ENCODE measurements around the gene MVB12B.
A peak's percentile ranks its signal among the peaks of the same experiment; 100 is the strongest.

MVB12B gene

DNA sequence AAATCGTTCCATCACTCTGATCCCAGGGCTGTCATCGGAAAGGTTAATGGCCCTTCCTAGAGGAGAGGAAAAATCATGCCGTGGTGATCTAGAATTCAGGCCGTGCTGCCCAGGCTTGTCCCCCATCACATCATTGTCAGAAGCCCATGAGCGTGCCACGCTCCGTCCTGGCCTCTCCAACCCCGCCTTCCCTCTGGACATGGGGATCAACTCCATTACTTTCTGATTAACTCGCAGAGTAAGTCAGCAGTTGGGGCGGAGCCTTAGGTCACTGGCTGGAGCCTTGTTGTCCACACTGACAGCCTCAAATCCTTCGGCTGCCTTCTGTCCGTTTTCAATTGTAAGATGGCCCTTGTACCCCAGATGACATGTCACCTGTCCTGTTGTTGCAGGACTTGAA lies 75.0 kb downstream of the MVB12B start:
- no peak for DNase-seq

DNA sequence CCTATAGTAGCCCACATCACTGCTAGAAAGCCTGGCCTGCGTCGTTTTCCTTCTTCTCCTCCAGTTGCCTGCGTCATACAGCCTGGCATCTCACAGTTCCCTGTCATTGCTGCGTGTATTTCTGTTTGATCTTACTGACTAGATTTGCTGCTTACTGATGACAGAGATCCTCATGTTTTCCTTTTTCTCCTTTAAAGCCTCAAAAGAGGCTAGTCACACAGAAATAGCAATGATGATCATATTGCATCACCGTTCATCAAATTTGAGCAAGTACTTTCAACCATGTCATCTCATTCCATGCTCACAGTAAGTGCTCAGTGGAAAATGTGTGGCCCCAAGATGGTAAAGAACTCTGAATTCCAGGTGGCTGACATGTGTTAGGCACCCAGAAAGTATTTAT lies 76.8 kb downstream of the MVB12B start:
- no peak for DNase-seq

DNA sequence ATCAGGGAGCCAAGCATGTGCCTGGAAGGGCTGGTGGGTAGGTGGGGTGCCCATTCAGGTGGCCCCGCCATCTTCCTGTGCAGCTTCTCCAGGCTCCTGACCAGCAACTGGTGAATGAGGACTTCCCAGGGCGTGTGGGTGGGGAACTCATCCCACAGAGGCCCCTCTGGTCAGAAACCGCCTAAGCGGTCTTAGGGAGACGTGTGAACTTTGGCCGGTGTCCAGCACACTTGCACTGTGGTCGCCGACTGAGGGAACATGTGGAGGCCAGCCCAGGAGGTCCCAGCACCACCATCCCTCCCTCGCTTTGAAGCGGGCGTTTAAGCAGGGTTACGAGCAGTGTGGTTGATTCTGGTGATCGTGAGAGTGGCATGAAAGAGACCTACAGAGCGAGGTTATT lies 77.8 kb downstream of the MVB12B start:
- no peak for DNase-seq

DNA sequence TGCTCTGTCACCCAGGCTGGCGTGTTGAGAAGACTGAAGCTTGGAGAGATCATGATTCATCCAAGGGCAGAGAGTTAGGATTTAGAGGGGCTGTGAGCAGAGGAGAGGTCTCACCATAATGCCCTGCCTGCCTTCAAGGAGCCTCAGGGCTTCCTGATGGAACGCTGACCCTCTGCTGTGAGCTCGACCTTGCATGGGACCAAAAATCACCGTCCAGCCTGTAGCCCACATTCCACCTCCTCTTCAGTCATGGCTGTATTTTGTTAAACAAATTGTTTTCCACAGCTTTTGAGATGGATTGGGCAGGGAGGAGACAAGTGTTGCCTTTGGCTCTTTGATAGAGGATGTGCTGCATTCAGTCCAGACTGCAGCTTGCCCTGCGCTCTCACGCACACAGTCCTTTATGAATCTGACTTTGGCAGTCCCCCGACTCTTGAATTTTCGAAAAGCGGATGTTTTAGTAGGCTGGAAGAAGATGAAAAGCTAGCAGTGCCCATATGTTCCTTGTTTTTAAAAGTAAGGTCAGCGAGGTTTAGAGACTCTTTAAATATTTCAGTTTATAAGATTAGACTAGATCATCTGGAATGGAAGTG lies 79.5 kb downstream of the MVB12B start:
- no peak for DNase-seq

DNA sequence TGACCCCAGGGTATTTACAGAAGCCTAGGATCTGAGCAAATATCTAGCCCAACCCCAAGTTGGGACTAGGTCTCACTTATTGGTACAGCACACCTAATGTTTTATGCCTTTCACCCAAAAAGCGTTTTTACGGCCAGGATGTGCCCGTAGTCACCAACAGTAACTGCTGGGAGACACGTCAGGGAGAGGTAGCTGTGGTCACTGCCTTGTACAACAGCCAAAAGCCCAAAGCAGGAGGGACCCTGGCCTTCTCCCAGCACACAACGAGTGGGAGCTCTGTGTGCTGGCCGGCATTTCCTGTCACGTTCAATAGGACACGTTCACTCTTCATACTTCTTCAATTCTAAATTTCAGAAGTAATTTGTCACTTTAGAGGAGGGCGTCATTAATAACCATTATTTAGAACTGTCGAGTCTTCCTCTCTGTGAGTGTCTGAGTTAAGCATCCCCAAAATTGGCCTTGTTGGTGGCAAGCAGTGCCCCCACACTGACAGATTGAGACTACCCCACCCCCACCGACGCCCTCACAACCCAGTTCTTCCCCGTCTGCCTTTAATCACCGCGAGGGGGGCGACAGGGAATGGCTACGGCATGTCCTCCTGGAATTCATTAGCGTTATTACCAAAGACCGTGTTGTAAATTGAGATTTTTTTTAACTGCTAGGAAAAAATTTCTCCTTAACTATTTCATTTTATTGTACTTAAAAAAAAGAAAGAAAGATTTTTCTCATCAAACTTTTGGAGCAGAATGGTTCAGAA lies 80.7 kb downstream of the MVB12B start:
- DNase-seq: no peak

DNA sequence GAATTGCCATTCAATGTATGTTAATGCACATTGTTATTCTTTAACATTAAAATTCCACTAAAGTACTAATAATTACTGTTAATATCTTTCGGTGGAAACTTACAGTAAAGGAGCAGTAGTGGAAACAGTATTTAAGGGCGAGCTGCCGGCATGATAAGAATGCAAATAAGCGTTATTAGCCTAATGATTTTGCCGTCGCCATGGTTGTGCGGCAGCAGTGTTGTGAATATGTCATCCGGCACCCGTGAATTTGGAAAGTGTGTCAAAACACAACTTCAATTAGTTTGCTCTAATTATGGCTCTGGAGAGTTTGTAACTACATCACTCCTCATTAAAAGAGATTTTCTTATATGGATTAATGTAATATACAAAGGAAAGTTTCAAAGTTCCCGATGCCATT lies 81.4 kb downstream of the MVB12B start:
- peak in 1 of 56 donors; percentile 11 for DNase-seq

DNA sequence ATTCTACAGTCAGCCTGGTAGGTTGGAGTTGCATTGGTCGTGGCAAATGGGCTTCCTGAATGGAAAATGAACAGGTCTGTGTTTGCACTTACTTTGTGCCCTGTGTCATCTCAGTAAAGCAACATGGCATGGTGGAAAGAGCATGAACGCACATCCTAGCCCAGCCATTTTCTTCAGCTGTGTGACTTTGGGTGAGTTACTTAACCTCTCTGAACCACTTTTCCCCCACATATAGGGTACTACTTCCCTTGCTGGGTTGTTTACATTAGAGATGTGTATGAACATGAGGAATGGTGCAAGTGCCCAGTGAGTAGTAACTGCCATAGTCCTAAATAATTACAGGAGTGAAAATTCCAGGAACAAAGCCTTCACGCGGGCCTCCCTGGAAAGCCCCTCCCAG lies 83.6 kb downstream of the MVB12B start:
- no peak for DNase-seq

DNA sequence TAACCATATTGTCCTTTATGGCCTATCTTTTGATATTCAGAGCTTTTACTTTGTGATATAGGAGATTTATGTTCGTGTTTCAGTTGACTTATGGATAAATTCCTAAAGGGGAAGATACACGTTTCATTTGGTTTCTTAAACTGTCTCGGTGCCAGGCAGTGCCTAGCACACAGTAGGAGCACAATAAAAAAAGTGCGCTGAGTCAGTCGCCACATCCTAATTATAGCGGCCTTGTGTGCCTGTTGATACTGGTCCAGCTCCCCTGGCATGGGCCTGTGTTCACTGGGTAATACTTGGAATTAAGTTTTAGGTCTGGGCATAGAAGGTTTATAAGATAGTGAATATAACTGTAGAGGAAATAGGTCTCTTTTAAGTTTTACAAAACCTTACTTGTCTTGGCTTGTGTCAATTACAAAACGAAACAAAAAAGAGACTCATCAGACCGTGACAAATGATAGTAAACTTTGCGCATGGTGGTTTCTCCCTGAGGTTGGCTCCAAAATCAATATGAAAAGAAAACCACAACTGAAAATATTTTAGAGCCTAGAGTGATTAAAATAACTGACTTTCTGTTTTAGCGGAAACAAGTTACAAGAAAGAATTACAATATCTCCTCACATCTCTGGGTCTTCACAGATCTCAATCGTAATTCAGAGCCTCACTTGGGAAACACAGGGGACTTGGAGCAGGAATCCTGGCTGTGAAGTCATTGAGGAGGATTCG lies 84.8 kb downstream of the MVB12B start:
- no peak for DNase-seq

DNA sequence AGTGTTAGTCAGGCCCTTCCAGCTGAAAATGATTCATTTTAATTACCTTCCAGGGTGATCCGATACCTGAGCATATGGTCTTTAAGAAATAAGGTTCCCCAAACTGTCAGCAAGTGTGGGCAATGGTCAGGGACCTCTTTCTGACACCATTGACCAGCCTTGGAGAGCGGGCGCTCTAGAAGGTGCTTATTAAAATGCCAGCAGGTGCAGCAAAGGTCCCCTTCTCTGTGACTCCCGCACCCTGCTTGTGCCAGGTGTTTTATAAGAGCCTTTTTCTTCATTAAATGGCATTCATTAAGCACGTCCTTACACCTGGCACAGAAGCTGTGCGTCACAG lies 85.3 kb downstream of the MVB12B start:
- no peak for DNase-seq

DNA sequence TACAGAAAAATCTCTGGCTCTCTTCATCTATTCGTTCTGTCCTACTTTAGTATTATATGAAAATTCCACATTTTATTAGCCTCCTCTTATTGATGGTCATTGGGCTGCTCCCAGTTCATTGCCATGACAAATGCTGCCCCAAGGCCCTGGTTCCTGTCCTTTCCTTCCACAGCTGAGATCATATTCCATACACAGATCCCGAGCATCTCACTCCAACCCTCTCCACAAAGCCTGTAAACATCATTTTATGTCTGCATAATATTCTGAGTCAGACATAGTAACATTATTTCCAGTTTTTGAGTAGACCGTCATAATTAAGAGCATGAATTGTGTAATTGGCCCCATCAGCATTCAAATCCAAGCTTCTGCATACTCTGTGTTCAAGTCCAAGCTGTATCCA lies 86.3 kb downstream of the MVB12B start:
- DNase-seq: no peak

DNA sequence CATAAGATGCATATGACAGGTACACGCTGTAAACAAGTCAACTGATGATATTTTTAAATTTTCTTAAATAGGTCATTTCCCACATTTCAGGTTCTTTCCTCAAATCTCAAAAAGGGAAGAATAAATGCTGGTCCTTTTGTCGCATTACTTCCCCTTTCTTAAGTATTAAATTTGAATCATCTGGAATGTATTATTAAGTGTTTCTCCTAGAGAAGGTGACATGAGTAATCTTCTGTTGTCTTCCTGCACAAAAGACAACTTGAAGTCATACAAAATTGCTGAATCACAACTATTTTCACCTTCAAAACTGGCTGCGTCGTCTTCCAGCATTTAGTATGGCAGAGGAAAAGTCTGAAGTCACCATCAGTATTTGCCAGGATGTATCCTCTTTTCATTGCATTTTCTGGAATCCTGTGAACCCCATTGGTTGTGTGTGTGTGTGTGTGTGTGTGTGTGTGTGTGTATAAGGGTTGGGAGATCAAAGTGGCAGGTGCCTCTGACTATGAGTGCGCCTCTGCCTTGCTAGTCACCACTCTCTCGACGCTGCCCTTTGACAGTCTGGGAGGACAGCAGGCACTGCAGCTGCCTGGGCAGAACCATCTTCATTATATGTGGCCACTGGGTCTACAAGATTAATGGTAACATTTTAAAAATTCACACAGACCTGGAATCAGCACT lies 86.9 kb downstream of the MVB12B start:
- no peak for DNase-seq

DNA sequence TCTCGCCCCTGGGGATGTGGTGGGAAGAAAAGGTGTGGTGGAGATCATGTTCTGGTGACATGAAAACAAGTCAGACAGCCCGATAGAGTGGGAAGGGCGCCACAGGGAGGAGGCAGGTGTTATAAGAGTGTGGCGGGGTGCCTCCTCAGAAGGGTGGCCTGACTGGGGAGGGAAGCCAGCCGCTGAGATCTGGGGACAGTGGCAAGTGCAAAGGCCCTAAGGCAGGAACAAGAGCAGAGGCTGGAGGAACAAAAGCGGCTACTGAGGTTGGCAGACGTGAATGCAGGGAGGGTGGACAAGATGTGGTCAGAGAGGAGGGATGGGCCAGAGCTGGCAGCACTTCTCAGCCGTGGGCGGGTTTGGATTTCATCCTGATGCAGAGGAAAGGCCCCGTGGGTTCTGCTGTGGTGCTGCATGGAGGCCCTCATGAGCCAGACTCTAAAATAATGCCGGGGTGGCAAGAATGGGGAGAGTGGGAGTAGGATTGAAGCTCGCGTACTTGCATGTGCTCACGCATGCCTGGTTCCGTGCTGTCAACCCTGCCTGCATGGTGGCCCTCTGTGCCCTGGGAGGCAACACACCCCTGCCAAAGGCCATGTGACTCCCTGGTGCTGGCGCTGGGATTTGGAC lies 89.2 kb downstream of the MVB12B start:
- DNase-seq: no peak

DNA sequence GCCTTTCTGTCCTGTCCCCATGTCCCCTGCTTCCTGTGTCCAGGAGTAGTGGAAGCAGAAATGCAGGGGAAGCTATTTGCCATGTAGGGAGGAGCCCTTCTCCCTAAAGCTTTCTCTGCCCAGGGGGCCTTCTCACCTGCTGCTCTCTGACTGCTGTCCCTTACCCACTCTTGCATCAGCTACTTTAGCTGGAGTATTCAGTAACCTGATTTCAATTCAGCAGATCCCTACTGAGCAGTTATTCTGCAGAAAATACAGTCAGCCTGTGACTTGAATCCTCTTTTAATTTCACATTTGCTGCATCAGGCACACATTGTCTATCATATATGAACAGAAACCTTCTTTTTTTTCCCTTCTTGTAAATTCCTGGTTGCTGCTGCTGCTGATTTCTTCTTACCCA lies 90.4 kb downstream of the MVB12B start:
- DNase-seq: no peak

DNA sequence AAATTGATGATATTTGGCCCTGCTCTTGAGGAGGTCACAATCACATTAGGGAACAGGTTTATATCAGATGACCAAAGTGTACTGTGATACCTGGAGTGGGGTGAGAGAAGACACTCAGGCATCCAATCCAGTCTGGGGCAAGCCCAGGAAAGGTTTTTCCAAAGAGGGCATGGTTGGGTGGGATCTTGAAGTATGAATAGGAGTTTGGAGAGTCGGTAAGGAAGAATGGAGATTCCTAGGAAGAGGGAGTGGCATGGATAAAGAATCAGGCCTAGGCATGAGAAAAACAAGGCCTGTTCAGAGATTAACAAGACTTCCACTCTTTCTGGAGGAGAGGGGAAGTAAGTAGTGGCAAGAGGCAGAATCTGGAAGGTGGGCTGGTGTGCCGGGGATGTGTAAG lies 91.1 kb downstream of the MVB12B start:
- DNase-seq: no peak

DNA sequence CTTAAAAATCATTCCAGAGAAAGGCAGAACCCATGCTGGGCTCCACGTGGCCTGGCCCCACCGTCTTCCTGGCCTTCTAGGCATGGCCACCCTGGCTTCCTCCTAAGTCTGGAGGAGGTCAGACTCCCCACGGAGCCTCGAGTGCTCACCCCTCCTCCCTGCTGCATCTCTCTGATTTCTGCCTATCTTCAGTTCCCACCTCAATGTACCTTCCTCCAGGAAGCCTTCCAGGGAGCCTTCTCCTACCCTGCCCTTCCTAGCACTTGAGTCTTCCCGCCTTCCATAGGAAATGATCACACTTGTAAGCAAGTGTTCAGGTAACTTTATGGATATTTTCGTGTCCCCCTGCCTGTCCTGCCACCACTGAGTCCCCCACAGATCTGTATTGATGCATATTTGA lies 92.0 kb downstream of the MVB12B start:
- no peak for DNase-seq

DNA sequence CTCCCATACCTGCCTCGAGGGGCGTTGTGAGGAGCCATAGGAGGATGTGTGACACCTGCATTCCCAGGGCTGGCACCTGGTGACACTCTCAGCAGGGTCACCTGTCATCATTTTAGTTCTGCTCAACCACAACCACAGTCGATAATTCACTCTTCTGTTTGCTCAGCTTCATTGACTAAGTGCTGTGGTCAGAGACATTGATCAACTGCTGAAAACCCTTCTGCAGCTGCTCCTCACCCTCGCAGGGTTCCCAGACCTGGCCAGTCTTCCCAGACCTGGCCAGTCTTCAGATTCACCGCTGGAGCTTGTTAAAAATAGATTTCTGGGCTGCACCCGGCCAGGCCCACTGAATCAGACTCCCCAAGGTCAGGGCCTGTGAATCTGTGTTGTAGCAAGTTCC lies 92.8 kb downstream of the MVB12B start:
- no peak for DNase-seq

DNA sequence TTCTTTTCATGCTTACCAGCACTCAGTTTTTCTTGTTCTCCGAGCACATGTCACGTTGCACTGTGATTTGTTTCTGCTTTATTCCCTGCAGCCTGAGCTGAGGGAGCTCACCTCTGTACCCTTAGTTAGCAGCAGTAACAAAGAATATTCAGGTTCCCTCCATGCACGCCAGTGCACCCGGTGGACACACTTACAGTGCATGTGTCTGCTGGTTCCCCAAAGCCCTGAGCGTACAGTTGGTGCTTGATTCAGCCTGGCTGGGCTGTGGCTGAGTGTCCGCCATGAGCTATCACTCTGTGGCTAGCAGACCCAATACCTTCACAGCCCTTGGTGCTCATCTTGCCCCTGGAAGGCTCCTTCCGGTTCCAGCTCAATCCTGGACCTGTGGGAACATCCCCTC lies 93.5 kb downstream of the MVB12B start:
- DNase-seq: no peak

DNA sequence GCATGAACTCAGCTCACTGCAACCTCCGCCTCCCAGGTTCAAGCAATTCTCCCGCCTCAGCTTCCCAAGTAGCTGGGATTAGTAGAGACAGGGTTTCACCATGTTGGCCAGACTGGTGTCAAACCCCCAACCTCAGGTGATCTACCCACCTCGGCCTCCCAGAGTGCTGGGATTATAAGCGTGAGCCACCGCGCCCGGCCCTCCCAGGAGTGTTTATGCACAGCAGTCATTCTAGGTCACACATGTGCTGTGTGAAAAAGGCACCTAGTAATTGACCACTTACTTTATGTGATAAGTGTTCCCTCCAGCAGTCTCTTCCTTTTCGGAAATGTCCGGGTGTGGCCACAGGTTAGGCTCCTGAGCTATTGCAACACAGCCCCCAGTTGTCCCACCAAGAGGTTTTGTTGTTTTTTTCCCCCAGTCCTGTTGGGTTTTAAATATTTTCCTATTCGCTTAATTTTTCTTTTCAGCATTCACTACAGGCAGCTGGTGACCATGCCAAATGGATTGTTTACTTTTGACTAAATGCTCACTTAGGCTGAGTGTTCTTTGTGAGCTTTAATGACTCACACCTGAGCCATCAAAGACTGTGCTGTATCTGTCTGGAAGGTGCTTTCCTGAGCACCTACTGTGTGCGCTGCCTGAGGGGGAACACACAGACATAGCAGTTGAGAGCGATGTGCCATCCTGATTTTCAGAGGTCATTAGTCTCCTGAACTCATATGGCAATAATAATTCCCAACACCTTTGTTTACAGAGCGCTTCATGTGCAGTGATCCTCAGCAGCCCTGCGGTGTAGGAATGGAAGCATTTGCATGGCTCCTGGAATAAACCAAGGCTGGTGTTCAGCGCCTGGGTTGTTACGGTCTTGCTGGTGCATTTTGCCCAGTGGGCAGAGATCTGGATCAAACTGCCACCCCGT lies 94.3 kb downstream of the MVB12B start:
- DNase-seq: no peak

DNA sequence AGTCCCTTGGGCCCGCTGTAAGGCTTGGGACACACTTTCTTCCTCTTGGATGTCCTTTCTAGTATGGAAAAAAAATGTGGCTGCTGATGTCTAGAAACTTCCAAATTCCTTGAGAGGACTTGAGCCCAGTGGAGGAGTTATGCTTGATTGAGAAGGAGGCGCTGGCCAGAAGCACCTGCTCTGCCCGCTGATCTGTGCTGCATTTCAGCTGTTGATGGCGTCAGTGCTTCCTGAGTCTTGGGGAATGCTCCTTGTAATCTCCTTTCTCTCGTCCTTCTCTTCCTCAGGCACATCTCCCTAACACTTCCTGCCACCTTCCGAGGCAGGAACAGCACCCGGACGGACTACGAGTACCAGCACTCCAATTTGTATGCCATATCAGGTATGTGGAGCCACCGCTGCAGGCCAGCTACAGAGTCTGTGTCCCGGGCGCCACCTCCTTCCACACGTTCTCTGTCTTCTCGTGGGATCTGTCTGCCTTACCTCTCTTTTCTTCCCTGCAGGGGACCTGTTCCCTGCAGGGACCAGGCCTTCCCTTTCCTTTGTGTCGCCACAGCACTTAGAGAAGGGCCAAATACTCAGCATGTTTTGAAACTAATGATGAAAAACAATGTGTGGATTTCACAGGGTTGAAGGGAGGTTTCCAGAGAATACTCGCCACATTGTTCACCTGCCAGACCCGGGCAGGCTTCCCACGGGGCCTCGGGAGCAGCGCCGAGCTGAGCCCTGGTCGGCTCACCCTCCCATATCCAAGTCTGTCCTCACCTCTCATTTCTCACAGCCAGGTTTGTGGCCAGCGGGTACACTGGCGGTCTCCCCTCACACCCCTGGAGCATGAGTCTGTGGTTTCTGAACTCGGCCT lies 95.2 kb downstream of the MVB12B start:
- DNase-seq: peak in 4 of 56 donors; percentile 14 to 23 (median 17)
